KMS-11 (cell line): ENCODE results near the gene FZD2.
"Not testable (repeated sequence)": the region's sequence is repeated elsewhere in the genome, so short reads cannot be mapped to it uniquely, and the experiment has no call there.

Source experiments
- H2AFZ ChIP-seq: fragments of 200-600 bp; sonication (generic); 2 replicates; pipeline ENCODE4 v1.6.1; 2016; ENCODE audit warnings: antibody characterized with exemption, mixed run types, low read depth
- H3K27ac ChIP-seq: fragments of 200-600 bp; sonication (generic); 2 replicates; pipeline ENCODE4 v1.6.1; 2016; ENCODE audit warnings: mild to moderate bottlenecking, mixed run types
- H3K27me3 ChIP-seq: fragments of 200-600 bp; sonication (generic); 2 replicates; pipeline ENCODE4 v1.6.1; 2017; ENCODE audit warnings: mild to moderate bottlenecking, low read depth, mixed run types, moderate library complexity; ENCODE audit not compliant: insufficient read depth
- H3K36me3 ChIP-seq: fragments of 200-600 bp; sonication (generic); 2 replicates; pipeline ENCODE4 v1.6.1; 2017; ENCODE audit warnings: mild to moderate bottlenecking, mixed run types; ENCODE audit not compliant: insufficient read depth
- H3K4me1 ChIP-seq: fragments of 200-600 bp; sonication (generic); 2 replicates; pipeline ENCODE4 v1.6.1; 2016; ENCODE audit warnings: mild to moderate bottlenecking, low read depth, mixed run types; ENCODE audit not compliant: poor library complexity, severe bottlenecking
- H3K4me2 ChIP-seq: fragments of 200-600 bp; sonication (generic); 2 replicates; pipeline ENCODE4 v1.7.0; 2016; ENCODE audit warnings: mild to moderate bottlenecking, mixed run types
- H3K4me3 ChIP-seq: fragments of 200-600 bp; sonication (generic); IDR thresholded peaks from 2 replicates; pipeline ENCODE4 v1.6.1; 2017; ENCODE audit warnings: low read depth, low read length, mixed read lengths; ENCODE audit not compliant: insufficient read depth
- H3K79me2 ChIP-seq: fragments of 200-600 bp; sonication (generic); 2 replicates; pipeline ENCODE4 v1.6.1; 2016; ENCODE audit warnings: low read depth, mixed run types; ENCODE audit not compliant: insufficient read depth
- H3K9ac ChIP-seq: fragments of 200-600 bp; sonication (generic); 2 replicates; pipeline ENCODE4 v1.6.1; 2016; ENCODE audit warnings: mild to moderate bottlenecking, mixed run types
- H4K20me1 ChIP-seq: fragments of 200-600 bp; sonication (generic); 2 replicates; pipeline ENCODE4 v1.6.1; 2016; ENCODE audit warnings: mild to moderate bottlenecking, mixed run types; ENCODE audit not compliant: insufficient read depth
- CTCF ChIP-seq: fragments of 200-600 bp; sonication (generic); conservative IDR thresholded peaks from 2 replicates; pipeline ENCODE4 v1.6.1; 2017; ENCODE audit warnings: low read depth, mild to moderate bottlenecking, antibody characterized with exemption, low read length, moderate library complexity, mixed read lengths

The FZD2 gene

GRCh38 chr17:44564429-44564828 is 7.1 kb downstream of the FZD2 start:
- Histone ChIP-seq H3K4me1 (no peaks in the 10 kb centered on the region), H4K20me1 (no peaks in the 10 kb centered on the region), H3K27me3 (peaks cover 20% of the 10 kb centered on the region; the same call in 1 of the 2 replicates), H3K4me3 (no peak overlapping the region), H2AFZ (no peak overlapping the region), H3K27ac (no peak overlapping the region), H3K79me2 (no peaks in the 10 kb centered on the region), H3K4me2 (no peak overlapping the region), H3K36me3 (no peaks in the 10 kb centered on the region), H3K9ac (no peak overlapping the region)
- TF ChIP-seq CTCF = no peak

- peak; percentile 82 for TF ChIP-seq CTCF
- Histone ChIP-seq H3K9ac (no peak overlapping the region), H3K27ac (no peak overlapping the region), H3K36me3 (no peaks in the 10 kb centered on the region), H2AFZ (no peak overlapping the region), H3K4me2 (no peak overlapping the region), H3K4me3 (no peak overlapping the region), H3K79me2 (no peaks in the 10 kb centered on the region), H3K4me1 (no peaks in the 10 kb centered on the region), H4K20me1 (no peaks in the 10 kb centered on the region), H3K27me3 (peaks cover 19% of the 10 kb centered on the region; the same call in 1 of the 2 replicates)
Measured at GRCh38 chr17:44565866-44566443, 8.7 kb downstream of the FZD2 start.

- H3K4me1 ChIP-seq, H3K79me2 ChIP-seq, H3K4me3 ChIP-seq, H3K36me3 ChIP-seq, H3K27me3 ChIP-seq, H3K9ac ChIP-seq, H4K20me1 ChIP-seq, H3K27ac ChIP-seq, H3K4me2 ChIP-seq, H2AFZ ChIP-seq: not testable (repeated sequence)
Measured at GRCh38 chr17:44568311-44568944, 11.1 kb downstream of the FZD2 start.

- H3K36me3 ChIP-seq = no peaks in the 10 kb centered on the region
- TF ChIP-seq CTCF = no peak
- H3K27ac ChIP-seq = no peak overlapping the region
- no peak overlapping the region for H3K4me2 ChIP-seq
- no peaks in the 10 kb centered on the region; the same call in 1 of the 2 replicates for H3K27me3 ChIP-seq
- no peak overlapping the region for H3K9ac ChIP-seq
- no peaks in the 10 kb centered on the region for H4K20me1 ChIP-seq
- no peaks in the 10 kb centered on the region for H3K4me1 ChIP-seq
- no peak overlapping the region for H3K4me3 ChIP-seq
- H2AFZ ChIP-seq = no peak overlapping the region
- H3K79me2 ChIP-seq = no peaks in the 10 kb centered on the region
Measured at GRCh38 chr17:44568945-44569858, 11.9 kb downstream of the FZD2 start.
